ENCODE results near the gene FSTL3.

Gene FSTL3

DNA sequence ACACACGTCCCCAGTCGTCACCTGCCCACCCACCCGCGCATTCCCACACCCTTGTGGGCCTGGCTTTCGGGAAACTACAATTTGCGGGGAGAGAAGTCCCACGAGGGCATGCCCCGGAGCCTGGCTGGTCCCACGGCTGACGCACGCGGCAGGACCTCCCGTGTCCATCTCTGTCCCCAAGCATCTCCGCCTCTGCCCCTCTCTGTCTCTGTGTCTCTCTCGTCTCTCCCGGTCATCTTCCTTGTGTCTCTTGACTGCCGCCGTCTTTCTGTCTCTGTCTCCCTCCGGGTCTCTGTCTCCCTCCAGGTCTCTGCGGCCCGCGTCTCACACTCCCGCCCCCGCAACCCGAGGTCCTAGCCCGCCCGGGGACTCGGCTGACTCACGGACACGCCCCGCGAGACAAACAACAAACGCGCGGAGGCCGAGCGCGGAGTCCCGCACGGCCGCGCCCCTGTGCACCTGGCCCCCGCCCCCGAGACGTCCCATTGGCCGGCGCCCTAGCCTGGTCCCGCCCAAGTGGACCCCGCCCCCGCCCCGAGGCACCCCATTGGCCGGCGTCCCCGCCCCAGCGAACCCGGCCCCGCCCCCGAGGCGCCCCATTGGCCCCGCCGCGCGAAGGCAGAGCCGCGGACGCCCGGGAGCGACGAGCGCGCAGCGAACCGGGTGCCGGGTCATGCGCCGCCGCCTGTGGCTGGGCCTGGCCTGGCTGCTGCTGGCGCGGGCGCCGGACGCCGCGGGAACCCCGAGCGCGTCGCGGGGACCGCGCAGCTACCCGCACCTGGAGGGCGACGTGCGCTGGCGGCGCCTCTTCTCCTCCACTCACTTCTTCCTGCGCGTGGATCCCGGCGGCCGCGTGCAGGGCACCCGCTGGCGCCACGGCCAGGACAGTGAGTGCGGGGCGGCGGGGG, 36.7 kb upstream of the FSTL3 start, which contains the start of gene FGF22:
FGF22 (plus strand) TSS at position 627 of the 908 bp plus-strand sequence; CDS start at position 674, 47 bp downstream.
- H3F3A ChIP-seq (ENCODE audit: insufficient read depth, low read length), result no peaks in the 10 kb centered on the region
- peaks cover 6% of the 10 kb centered on the region; the same call in 1 of the 2 replicates for H3K27me3 ChIP-seq (replicated peaks; ENCODE audit: insufficient read depth, low read length)
- H3K27ac ChIP-seq (ENCODE audit: low read length), result no peak within 1 kb of the TSS
- peak within 1 kb of the TSS; percentile 90 for H2AFZ ChIP-seq (ENCODE audit: low read length)
- H3K4me3 ChIP-seq (ENCODE audit: low read length), result peak within 1 kb of the TSS; percentile 69
- peak within 1 kb of the TSS; percentile 97 for H3K4me2 ChIP-seq (ENCODE audit: low read depth, low read length)
- no peaks in the 10 kb centered on the region for H3K36me3 ChIP-seq (replicated peaks; ENCODE audit: insufficient read depth, low read length)
- peaks cover 3% of the 10 kb centered on the region; the same call in 1 of the 2 replicates for H3K79me2 ChIP-seq (ENCODE audit: low read length)
- TF ChIP-seq EZH2 (optimal IDR thresholded peaks at IDR 0.05; ENCODE audit: low read depth, low read length) (no peak), EZH2phosphoT487 (IDR thresholded peaks at IDR 0.05; ENCODE audit: low read length) (no peak)
- TF ChIP-seq, protein P1, sequence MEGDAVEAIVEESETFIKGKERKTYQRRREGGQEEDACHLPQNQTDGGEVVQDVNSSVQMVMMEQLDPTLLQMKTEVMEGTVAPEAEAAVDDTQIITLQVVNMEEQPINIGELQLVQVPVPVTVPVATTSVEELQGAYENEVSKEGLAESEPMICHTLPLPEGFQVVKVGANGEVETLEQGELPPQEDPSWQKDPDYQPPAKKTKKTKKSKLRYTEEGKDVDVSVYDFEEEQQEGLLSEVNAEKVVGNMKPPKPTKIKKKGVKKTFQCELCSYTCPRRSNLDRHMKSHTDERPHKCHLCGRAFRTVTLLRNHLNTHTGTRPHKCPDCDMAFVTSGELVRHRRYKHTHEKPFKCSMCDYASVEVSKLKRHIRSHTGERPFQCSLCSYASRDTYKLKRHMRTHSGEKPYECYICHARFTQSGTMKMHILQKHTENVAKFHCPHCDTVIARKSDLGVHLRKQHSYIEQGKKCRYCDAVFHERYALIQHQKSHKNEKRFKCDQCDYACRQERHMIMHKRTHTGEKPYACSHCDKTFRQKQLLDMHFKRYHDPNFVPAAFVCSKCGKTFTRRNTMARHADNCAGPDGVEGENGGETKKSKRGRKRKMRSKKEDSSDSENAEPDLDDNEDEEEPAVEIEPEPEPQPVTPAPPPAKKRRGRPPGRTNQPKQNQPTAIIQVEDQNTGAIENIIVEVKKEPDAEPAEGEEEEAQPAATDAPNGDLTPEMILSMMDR (IDR thresholded peaks at IDR 0.05; ENCODE audit: low read length), result no peak
- H3K9ac ChIP-seq (ENCODE audit: low read length), result peak within 1 kb of the TSS; percentile 33; the same call in 1 of the 2 replicates
- H4K20me1 ChIP-seq (ENCODE audit: insufficient read depth, low read length), result no peaks in the 10 kb centered on the region
- no peaks in the 10 kb centered on the region for H3K9me3 ChIP-seq (replicated peaks; ENCODE audit: insufficient read depth, low read length)
- peaks cover 5% of the 10 kb centered on the region; the same call in 1 of the 2 replicates for H3K4me1 ChIP-seq (ENCODE audit: low read length)
- peak; percentile 95 for DNase-seq
- H3K9me2 ChIP-seq (replicated peaks; ENCODE audit: insufficient read depth, low read length), result no peaks in the 10 kb centered on the region

DNA sequence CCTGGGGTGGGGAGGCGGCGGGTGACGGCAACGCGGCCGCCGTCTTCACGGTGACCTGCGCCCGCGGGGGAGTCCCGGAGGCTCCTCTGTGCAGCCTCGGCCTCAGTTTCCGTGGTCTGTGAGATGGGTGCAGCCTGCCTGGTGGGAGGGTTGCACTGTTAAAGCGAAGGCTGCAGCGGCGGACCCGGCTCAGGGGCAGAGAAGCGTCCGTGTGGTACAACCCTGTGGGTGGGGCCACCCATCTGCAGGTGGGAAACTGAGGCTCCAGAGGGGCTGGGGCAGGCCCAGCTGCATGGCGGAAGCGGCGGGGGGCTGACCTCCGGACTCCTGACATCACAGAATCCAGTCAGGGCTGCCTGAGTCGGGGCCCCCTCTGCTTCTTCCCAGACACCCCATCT, 36.0 kb upstream of the FSTL3 start:
- H3K79me2 ChIP-seq (ENCODE audit: low read length), result no peaks in the 10 kb centered on the region
- no peaks in the 10 kb centered on the region for H4K20me1 ChIP-seq (ENCODE audit: insufficient read depth, low read length)
- H3K4me3 ChIP-seq (ENCODE audit: low read length), result peak overlapping the region; percentile 58
- TF ChIP-seq EZH2phosphoT487 (IDR thresholded peaks at IDR 0.05; ENCODE audit: low read length), result no peak
- TF ChIP-seq, protein P1 (IDR thresholded peaks at IDR 0.05; ENCODE audit: low read length), result no peak
- no peak for TF ChIP-seq EZH2 (optimal IDR thresholded peaks at IDR 0.05; ENCODE audit: low read depth, low read length)
- peak overlapping the region; percentile 89 for H3K4me2 ChIP-seq (ENCODE audit: low read depth, low read length)
- no peaks in the 10 kb centered on the region for H3K9me2 ChIP-seq (replicated peaks; ENCODE audit: insufficient read depth, low read length)
- no peak overlapping the region for H3K27ac ChIP-seq (ENCODE audit: low read length)
- no peaks in the 10 kb centered on the region for H3K9me3 ChIP-seq (replicated peaks; ENCODE audit: insufficient read depth, low read length)
- peaks cover 6% of the 10 kb centered on the region; the same call in 1 of the 2 replicates for H3K27me3 ChIP-seq (replicated peaks; ENCODE audit: insufficient read depth, low read length)
- 0 out of 2 replicates have a peak overlapping the region, but pooled peaks have one; percentile 40 for H2AFZ ChIP-seq (ENCODE audit: low read length)
- H3K36me3 ChIP-seq (replicated peaks; ENCODE audit: insufficient read depth, low read length), result no peaks in the 10 kb centered on the region
- H3K4me1 ChIP-seq (ENCODE audit: low read length), result peaks cover 5% of the 10 kb centered on the region; the same call in 1 of the 2 replicates
- no peaks in the 10 kb centered on the region for H3F3A ChIP-seq (ENCODE audit: insufficient read depth, low read length)
- H3K9ac ChIP-seq (ENCODE audit: low read length), result peak overlapping the region; percentile 6; the same call in 1 of the 2 replicates
- no peak for DNase-seq

DNA sequence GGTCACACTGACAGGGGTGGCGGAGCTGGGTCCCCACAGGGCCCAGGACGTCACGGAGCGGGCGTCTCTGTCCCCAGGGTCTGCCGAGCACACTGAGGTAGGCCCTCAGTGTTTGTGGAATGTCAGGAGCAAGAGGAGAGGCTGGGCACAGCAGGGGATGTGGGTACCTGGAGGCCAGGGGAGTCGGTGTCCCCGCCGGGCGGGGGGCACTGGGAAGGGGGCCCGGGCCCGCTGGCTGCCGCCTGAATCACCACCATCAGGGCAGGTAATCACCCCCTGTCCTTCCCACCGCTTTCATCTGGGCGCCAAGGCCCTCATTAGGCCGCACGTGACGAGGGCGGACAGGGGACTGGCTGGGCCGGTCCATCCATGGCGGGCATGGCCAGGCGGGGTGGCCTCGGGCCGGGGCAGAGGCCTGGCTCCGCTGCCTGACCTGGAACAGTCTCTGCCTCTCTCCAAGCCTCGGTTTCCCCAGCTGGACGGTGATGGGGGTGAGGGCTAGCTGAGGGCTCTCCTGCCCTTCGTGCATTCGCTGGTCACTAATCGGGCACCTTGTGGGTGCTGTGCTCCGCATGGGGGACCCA, 35.5 kb upstream of the FSTL3 start:
- Histone ChIP-seq H3K4me1 (ENCODE audit: low read length) (peaks cover 5% of the 10 kb centered on the region; the same call in 1 of the 2 replicates), H3K79me2 (ENCODE audit: low read length) (no peaks in the 10 kb centered on the region), H3K9ac (ENCODE audit: low read length) (no peak overlapping the region)

More for the DNA sequence above, 35.5 kb upstream of the FSTL3 start:
- Histone ChIP-seq H3K36me3 (replicated peaks; ENCODE audit: insufficient read depth, low read length) (no peaks in the 10 kb centered on the region), H4K20me1 (ENCODE audit: insufficient read depth, low read length) (no peaks in the 10 kb centered on the region), H3K9me2 (replicated peaks; ENCODE audit: insufficient read depth, low read length) (no peaks in the 10 kb centered on the region), H3K27me3 (replicated peaks; ENCODE audit: insufficient read depth, low read length) (peaks cover 6% of the 10 kb centered on the region; the same call in 1 of the 2 replicates), H3K9me3 (replicated peaks; ENCODE audit: insufficient read depth, low read length) (no peaks in the 10 kb centered on the region), H2AFZ (ENCODE audit: low read length) (no peak overlapping the region), H3F3A (ENCODE audit: insufficient read depth, low read length) (no peaks in the 10 kb centered on the region), H3K4me3 (ENCODE audit: low read length) (no peak overlapping the region), H3K4me2 (ENCODE audit: low read depth, low read length) (peak overlapping the region; percentile 89; the same call in 1 of the 2 replicates), H3K27ac (ENCODE audit: low read length) (no peak overlapping the region)
- TF ChIP-seq EZH2phosphoT487 (IDR thresholded peaks at IDR 0.05; ENCODE audit: low read length), result no peak
- no peak for DNase-seq

Data from MM.1S (cell line).